ENCODE measurements around the gene PDIK1L. TPM values are rescaled to one million over a fixed set of nuclear protein-coding genes. Genes with fewer than 3 reads are reported as not detected.

The PDIK1L gene
- total and polyA plus RNA-seq, 9 of the 15 experiments (the other 6 are each of a cell fraction or from before 2014, with no cell fraction given) = 12.8 to 30.2 (median 21.5) TPM

GRCh38 chr1:26153966-26154532 is 42.4 kb downstream of the PDIK1L start:
- H3K9me3 ChIP-seq (replicated peaks; ENCODE audit: control insufficient read depth, insufficient read depth, low read depth, low read length) = no peaks in the 10 kb centered on the region

GRCh38 chr1:26154750-26155149 is 43.1 kb downstream of the PDIK1L start:
- no peak for DNase-seq (ENCODE audit: extremely low read depth in 1 of 4, low spot score in 3 of 4)
- TF ChIP-seq HMGXB4 (CRISPR knock-in tag; IDR thresholded peaks at IDR 0.05) (no peak), MCM2 (IDR thresholded peaks at IDR 0.05; ENCODE audit: low read depth) (no peak), ERF (CRISPR knock-in tag; IDR thresholded peaks at IDR 0.05) (no peak), FOXK1 (CRISPR knock-in tag; IDR thresholded peaks at IDR 0.05; ENCODE audit: borderline replicate concordance) (no peak), ZNF449 (CRISPR knock-in tag; IDR thresholded peaks at IDR 0.05) (no peak), IFI16 (CRISPR knock-in tag; IDR thresholded peaks at IDR 0.05) (no peak), ZNF280B (CRISPR knock-in tag; IDR thresholded peaks at IDR 0.05) (no peak)

More at GRCh38 chr1:26153966-26154532, 42.4 kb downstream of the PDIK1L start:
- Histone ChIP-seq H3K9ac (ENCODE audit: insufficient read depth in 1 of 2, low read depth in 2 of 2, low read length in 2 of 2) (peak overlapping the region in 1 of 2 experiments; percentile 5; a peak in 1 of 4 replicates), H3K4me3 (no peak overlapping the region), H3K9me1 (ENCODE audit: control insufficient read depth, insufficient read depth, low read length) (no peaks in the 10 kb centered on the region), H3K27ac (ENCODE audit: extremely low read depth, low read depth, low read length) (no peak overlapping the region), H3K27me3 (ENCODE audit: control insufficient read depth in 2 of 2, insufficient read depth in 2 of 2, low read length in 2 of 2) (no peaks in the 10 kb centered on the region), H3K4me1 (replicated peaks in 1 of 2; ENCODE audit: control insufficient read depth in 2 of 2, insufficient read depth in 2 of 2, low read length in 2 of 2) (peaks cover 4 to 23% of the 10 kb centered on the region in 2 experiments; a peak in 3 of 5 replicates), H2AFZ (ENCODE audit: low read depth, low read length) (no peak overlapping the region), H3K36me3 (ENCODE audit: control insufficient read depth, insufficient read depth, low read length) (no peaks in the 10 kb centered on the region), H3K79me2 (ENCODE audit: control insufficient read depth, insufficient read depth, low read length) (no peaks in the 10 kb centered on the region), H3K4me2 (ENCODE audit: insufficient read depth, low read length) (no peak overlapping the region), H4K20me1 (replicated peaks; ENCODE audit: control insufficient read depth, insufficient read depth, low read length) (no peaks in the 10 kb centered on the region)
- BruUV-seq (replicated peaks) = no TSS peak
- in situ Hi-C loops (cut with MboI) = no loop called here
- POLR2A ChIA-PET = interaction anchor here (1.2 kb wide), 1 partner anchor 62 kb away, joined by 3 read pairs; no protein-coding TSS in a partner anchor
- ATAC-seq = peak; percentile 15; the same call in 1 of the 3 replicates
- intact Hi-C loops (cut with micrococcal nuclease) = no loop called here
- CTCF ChIA-PET (ENCODE audit: low intra/inter-chr PET ratio) = no interaction called here
- FAIRE-seq = no peak
- TF ChIP-seq CBX5 (IDR thresholded peaks at IDR 0.05; ENCODE audit: borderline replicate concordance, low read depth) = no peak
- peak; percentile 55; the same call in 1 of the 2 replicates for TF ChIP-seq NFIC (IDR thresholded peaks at IDR 0.05)
- TF ChIP-seq ZBTB8A (IDR thresholded peaks at IDR 0.05; ENCODE audit: partially characterized antibody) = no peak
- no peak for TF ChIP-seq CBX2 (IDR thresholded peaks at IDR 0.05; ENCODE audit: insufficient read depth, low read length, poor library complexity, severe bottlenecking)
- 45% methylated on average over 5 of the region's 5 CpGs for WGBS (ENCODE audit: insufficient coverage, low coverage, missing lambda C conversion rate)
- peak in 1 of 4 experiments; percentile 10 for DNase-seq (ENCODE audit: extremely low read depth in 1 of 4, low spot score in 3 of 4)

More at GRCh38 chr1:26154750-26155149, 43.1 kb downstream of the PDIK1L start:
- intact Hi-C loops (cut with micrococcal nuclease) = no loop called here
- H3K4me3 ChIP-seq = no peak overlapping the region
- ChIA-PET CTCF (ENCODE audit: low intra/inter-chr PET ratio) (interaction anchor here (1.2 kb wide), 1 partner anchor 10 kb away, joined by 4 read pairs; no protein-coding TSS in a partner anchor), POLR2A (interaction anchor here (0.6 to 2.2 kb wide), 5 partner anchors 9 to 109 kb away, joined by 3 to 7 read pairs (median 3); partner anchors contain the start of gene ZNF593)
- no peak overlapping the region for H2AFZ ChIP-seq (ENCODE audit: low read depth, low read length)
- H3K4me2 ChIP-seq (ENCODE audit: insufficient read depth, low read length) = no peak overlapping the region
- no peaks in the 10 kb centered on the region for H3K9me3 ChIP-seq (replicated peaks; ENCODE audit: control insufficient read depth, insufficient read depth, low read depth, low read length)
- no peaks in the 10 kb centered on the region for H3K36me3 ChIP-seq (ENCODE audit: control insufficient read depth, insufficient read depth, low read length)
- 67% methylated on average over 9 of the region's 9 CpGs for WGBS (ENCODE audit: insufficient coverage, low coverage, missing lambda C conversion rate)
- H3K9me1 ChIP-seq (ENCODE audit: control insufficient read depth, insufficient read depth, low read length) = no peaks in the 10 kb centered on the region
- no TSS peak for BruUV-seq (replicated peaks)
- ATAC-seq (no peak), FAIRE-seq (no peak)
- no peak overlapping the region for H3K27ac ChIP-seq (ENCODE audit: extremely low read depth, low read depth, low read length)
- no peaks in the 10 kb centered on the region for H4K20me1 ChIP-seq (replicated peaks; ENCODE audit: control insufficient read depth, insufficient read depth, low read length)
- H3K4me1 ChIP-seq (replicated peaks in 1 of 2; ENCODE audit: control insufficient read depth in 2 of 2, insufficient read depth in 2 of 2, low read length in 2 of 2) = peaks cover 4 to 29% of the 10 kb centered on the region in 2 experiments; a peak in 3 of 5 replicates
- no peaks in the 10 kb centered on the region for H3K27me3 ChIP-seq (ENCODE audit: control insufficient read depth in 2 of 2, insufficient read depth in 2 of 2, low read length in 2 of 2)
- in situ Hi-C loops (cut with MboI) = no loop called here
- no peaks in the 10 kb centered on the region for H3K79me2 ChIP-seq (ENCODE audit: control insufficient read depth, insufficient read depth, low read length)
- peak overlapping the region in 1 of 2 experiments; percentile 66; a peak in 1 of 4 replicates for H3K9ac ChIP-seq (ENCODE audit: insufficient read depth in 1 of 2, low read depth in 2 of 2, low read length in 2 of 2)
